Kidney (tissue), 14 donors: Measurements from ENCODE around the gene VEZT. TPM values are rescaled to one million over a fixed set of nuclear protein-coding genes. Genes with fewer than 3 reads are reported as not detected.
"Not testable (repeated sequence)": the region's sequence is repeated elsewhere in the genome, so short reads cannot be mapped to it uniquely, and the experiment has no call there.

Source experiments
- DNase-seq, 5 donors: peaks; one replicate each; pipeline ENCODE4 v3.0.0-alpha.2; 2013 to 2020
- FAIRE-seq: peaks from 2 replicates; lab custom pipeline; 2012; peaks lifted over from hg19 to GRCh38; lab: Jason Lieb, UNC
- H3K27ac ChIP-seq, 2 donors: one replicate each; pipeline ENCODE4 v1.7.0; 2013; ENCODE audit warnings: low read depth in 2 of 2, low read length in 2 of 2, inconsistent platforms in 1 of 2
- H3K27me3 ChIP-seq: one replicate; pipeline ENCODE4 v1.7.1; 2013; ENCODE audit warnings: low read length, inconsistent platforms; ENCODE audit not compliant: control insufficient read depth, insufficient read depth
- H3K36me3 ChIP-seq, 3 donors: one replicate each; pipeline versions ENCODE4 v1.7.0 to v1.7.1; 2013; ENCODE audit warnings: low read length in 3 of 3, control low read depth in 1 of 3, inconsistent platforms in 1 of 3; ENCODE audit not compliant: insufficient read depth in 3 of 3, control insufficient read depth in 2 of 3
- H3K4me1 ChIP-seq, 3 donors: one replicate each; pipeline versions ENCODE4 v1.7.0 to v1.7.1; 2013; ENCODE audit warnings: low read length in 3 of 3, inconsistent platforms in 1 of 3, low read depth in 1 of 3; ENCODE audit not compliant: control insufficient read depth in 2 of 3, insufficient read depth in 2 of 3
- H3K4me3 ChIP-seq, 3 donors: one replicate each; pipeline versions ENCODE4 v1.7.0 to v1.8.1; 2013; ENCODE audit warnings: low read length in 3 of 3, control low read depth in 1 of 3, inconsistent platforms in 1 of 3
- H3K9ac ChIP-seq, 3 donors: one replicate each; pipeline versions ENCODE4 v1.7.0 to v1.7.1; 2013; ENCODE audit warnings: low read length in 3 of 3, control low read depth in 1 of 3, inconsistent platforms in 1 of 3
- H3K9me3 ChIP-seq, 3 donors: one replicate each; pipeline versions ENCODE4 v1.7.0 to v1.7.1; 2013; ENCODE audit warnings: low read length in 3 of 3, control low read depth in 1 of 3, inconsistent platforms in 1 of 3; ENCODE audit not compliant: control insufficient read depth in 2 of 3, insufficient read depth in 1 of 3
- intact Hi-C: fragments of 100-400 bp; cut with DNase I; formaldehyde crosslinking; loops from one replicate; pipeline ENCODE4 v1.11.1; 2022
- polyA plus RNA-seq: library from polyadenylated mRNA; stranded (reverse); fragments of 350-450 nt; fragmentation: Illumina TruSeq; extraction: RNeasy Lipid Tissue Mini Kit (QIAGEN cat#74804); gene quantifications from one replicate; pipeline ENCODE4 v1.2.3, GENCODE V29; 2014; ENCODE audit warnings: low read depth, low replicate concordance; ENCODE audit not compliant: insufficient read depth
- total RNA-seq: library from RNA; stranded (reverse); fragmentation: NEBNext Ultra II Directional; extraction: Animal tissue kit (Norgen Biotek cat#: 25700); gene quantifications from one replicate; pipeline ENCODE4 v1.2.1, GENCODE V29; 2021
- TF ChIP-seq, protein P1 (sequence below): IDR thresholded peaks from 3 replicates; pipeline ENCODE4 v1.5.1; 2012; ENCODE audit warnings: mild to moderate bottlenecking, moderate library complexity, borderline replicate concordance; ENCODE audit not compliant: insufficient read depth; ENCODE audit errors: extremely low read depth
- donor health status: control.
- donor health status: control.
- donor health status: control.
- donor health status: control.
- donor health status: control.
- donor health status: DM: yes; HTN: yes; CAD: no.
- donor health status: Normal renal cell carcinoma (clear cell type).

The VEZT gene
- total and polyA plus RNA-seq, 2 donors from 2014 or later = 24.8 to 69.0 TPM

- Histone ChIP-seq H3K36me3 (peaks cover 2 to 7% (median 2%) of the 10 kb centered on the region in 3 donors), H3K9ac (no peak overlapping the region), H3K27me3 (no peaks in the 10 kb centered on the region), H3K4me1 (peaks cover 0 to 2% (median 0%) of the 10 kb centered on the region in 3 donors), H3K27ac (no peak overlapping the region), H3K9me3 (no peaks in the 10 kb centered on the region), H3K4me3 (no peak overlapping the region)
- FAIRE-seq (no peak), DNase-seq (no peak)
- intact Hi-C loops = no loop called here
- TF ChIP-seq, protein P1, sequence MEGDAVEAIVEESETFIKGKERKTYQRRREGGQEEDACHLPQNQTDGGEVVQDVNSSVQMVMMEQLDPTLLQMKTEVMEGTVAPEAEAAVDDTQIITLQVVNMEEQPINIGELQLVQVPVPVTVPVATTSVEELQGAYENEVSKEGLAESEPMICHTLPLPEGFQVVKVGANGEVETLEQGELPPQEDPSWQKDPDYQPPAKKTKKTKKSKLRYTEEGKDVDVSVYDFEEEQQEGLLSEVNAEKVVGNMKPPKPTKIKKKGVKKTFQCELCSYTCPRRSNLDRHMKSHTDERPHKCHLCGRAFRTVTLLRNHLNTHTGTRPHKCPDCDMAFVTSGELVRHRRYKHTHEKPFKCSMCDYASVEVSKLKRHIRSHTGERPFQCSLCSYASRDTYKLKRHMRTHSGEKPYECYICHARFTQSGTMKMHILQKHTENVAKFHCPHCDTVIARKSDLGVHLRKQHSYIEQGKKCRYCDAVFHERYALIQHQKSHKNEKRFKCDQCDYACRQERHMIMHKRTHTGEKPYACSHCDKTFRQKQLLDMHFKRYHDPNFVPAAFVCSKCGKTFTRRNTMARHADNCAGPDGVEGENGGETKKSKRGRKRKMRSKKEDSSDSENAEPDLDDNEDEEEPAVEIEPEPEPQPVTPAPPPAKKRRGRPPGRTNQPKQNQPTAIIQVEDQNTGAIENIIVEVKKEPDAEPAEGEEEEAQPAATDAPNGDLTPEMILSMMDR = no peak
Measured at GRCh38 chr12:95304673-95305198, 87.1 kb downstream of the VEZT start.

DNA sequence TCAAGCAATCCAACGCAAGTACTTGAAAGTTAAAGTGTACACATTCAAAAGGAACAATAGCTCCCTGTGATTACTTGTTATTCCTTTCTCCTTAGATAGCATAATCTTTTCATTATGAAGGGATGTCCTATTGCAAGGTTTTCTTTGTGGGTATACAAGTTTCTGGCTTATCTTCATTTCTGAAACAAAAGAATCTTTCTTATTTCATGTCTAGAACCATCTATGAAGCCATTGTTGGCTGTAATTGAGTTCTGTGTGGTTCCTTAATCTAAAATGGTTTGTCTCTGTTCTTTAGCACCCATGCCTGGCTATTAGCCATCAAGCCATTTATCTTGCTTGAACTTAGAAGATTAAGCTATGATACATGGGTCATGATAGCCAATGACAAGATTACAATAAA is 95.0 kb downstream of the VEZT start:
- H3K9ac ChIP-seq = no peak overlapping the region
- H3K4me1 ChIP-seq = no peaks in the 10 kb centered on the region
- no peaks in the 10 kb centered on the region for H3K9me3 ChIP-seq
- intact Hi-C loops = no loop called here
- no peak overlapping the region for H3K27ac ChIP-seq
- TF ChIP-seq, protein P1 = no peak
- H3K4me3 ChIP-seq = no peak overlapping the region
- DNase-seq (no peak), FAIRE-seq (no peak)
- no peaks in the 10 kb centered on the region for H3K27me3 ChIP-seq
- H3K36me3 ChIP-seq = peaks cover 0 to 2% (median 0%) of the 10 kb centered on the region in 3 donors

GRCh38 chr12:95314756-95315155 is 97.1 kb downstream of the VEZT start:
- H3K36me3 ChIP-seq, DNase-seq, H3K4me3 ChIP-seq, H3K27ac ChIP-seq, FAIRE-seq, H3K4me1 ChIP-seq, H3K27me3 ChIP-seq, H3K9me3 ChIP-seq, intact Hi-C loops, H3K9ac ChIP-seq: not testable (repeated sequence)

- H3K27me3 ChIP-seq = no peaks in the 10 kb centered on the region
- DNase-seq (no peak), FAIRE-seq (no peak)
- H3K9me3 ChIP-seq = no peaks in the 10 kb centered on the region
- intact Hi-C loops = no loop called here
- TF ChIP-seq, protein P1 = no peak
- H3K4me1 ChIP-seq = no peaks in the 10 kb centered on the region
- no peak overlapping the region for H3K4me3 ChIP-seq
- no peak overlapping the region for H3K27ac ChIP-seq
- no peak overlapping the region for H3K9ac ChIP-seq
- no peaks in the 10 kb centered on the region for H3K36me3 ChIP-seq
Measured at GRCh38 chr12:95316798-95317197, 99.2 kb downstream of the VEZT start.
